ENCODE results near the gene TMEM128.
"Not testable (repeated sequence)": the region's sequence is repeated elsewhere in the genome, so short reads cannot be mapped to it uniquely, and the experiment has no call there.

TMEM128 gene

DNA sequence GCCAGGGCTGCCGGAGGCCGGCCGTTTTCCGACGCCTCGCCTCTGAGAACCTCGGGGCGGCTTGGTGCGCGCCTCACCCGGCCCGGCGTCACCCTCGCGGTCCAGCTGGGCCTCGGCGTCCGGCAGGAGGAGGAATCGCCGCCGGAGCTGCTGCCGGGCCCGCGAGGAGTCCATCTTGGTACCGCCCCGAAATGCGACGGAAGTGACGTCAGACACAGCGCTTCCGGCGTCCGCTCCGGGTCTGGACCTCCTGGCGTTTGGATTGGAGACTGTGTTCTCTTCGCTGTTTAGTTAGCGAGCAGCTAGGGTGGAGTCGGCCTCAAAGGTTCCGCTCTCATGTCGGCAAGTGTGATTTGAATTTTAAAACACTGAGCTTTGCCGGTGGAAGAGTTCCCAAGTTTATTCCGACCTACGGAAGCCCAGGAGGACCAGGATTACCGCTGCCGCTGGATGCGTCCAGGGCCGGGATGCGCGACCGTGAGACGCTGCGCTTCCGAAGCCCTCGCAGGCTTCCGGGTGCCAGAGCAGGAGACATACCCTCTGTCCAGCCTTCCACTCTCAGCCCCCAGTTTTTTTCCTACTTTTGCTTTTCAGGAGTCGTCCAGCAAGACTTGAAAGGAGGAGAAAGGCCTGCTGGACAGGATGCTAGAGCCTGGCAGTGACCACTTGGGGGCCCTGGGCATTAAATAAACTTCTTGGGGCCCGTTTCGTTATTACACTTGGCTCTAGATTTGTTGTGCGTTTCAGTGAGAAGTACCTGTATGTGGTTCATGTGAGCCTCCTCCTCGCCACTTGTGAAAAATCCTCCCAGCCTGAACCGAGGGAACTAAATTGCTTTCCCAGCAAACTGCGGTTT, at the start of gene TMEM128:
Gene TMEM128, minus strand, starts transcription at position 195 of the 856 bp plus-strand sequence. Its CDS starts 21 bp downstream, at position 174.
- peak; percentile 77 for DNase-seq (ENCODE audit: low read depth, low spot score)

GRCh38 chr4:4296283-4296846, 48.3 kb upstream of the TMEM128 start:
- no peak for DNase-seq (ENCODE audit: low read depth, low spot score)

DNA sequence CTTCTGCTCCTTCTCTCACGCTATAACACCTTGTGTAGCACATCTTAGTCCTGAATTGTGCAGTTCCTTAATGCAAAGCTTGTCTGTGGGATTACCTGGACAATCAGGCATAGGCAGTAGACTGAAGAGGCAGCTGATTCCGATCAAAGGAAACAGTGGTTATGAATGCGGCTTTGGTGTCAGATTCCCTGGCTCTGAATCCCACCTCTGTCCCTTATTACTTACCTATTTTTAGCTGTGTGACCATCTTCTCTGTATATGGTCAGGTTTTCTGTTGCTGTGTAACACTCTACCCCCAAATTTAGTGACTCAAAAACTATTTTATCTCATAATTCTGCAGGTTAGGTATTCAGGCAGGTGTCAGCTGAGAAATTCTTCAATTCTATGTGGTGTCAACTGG, 45.3 kb upstream of the TMEM128 start:
- no peak for DNase-seq (ENCODE audit: low read depth, low spot score)

- DNase-seq (ENCODE audit: low read depth, low spot score), result peak; percentile 69
Observed at GRCh38 chr4:4289941-4290850, 42.2 kb upstream of the TMEM128 start, which contains the start of the genes LYAR and ZBTB49. TSS of gene LYAR (minus strand) at chr4:4290154. CDS start at chr4:4283742, 6,412 bp downstream. TSS of gene ZBTB49 (plus strand) at chr4:4290251. CDS start at chr4:4299946, 9,695 bp downstream.

DNA sequence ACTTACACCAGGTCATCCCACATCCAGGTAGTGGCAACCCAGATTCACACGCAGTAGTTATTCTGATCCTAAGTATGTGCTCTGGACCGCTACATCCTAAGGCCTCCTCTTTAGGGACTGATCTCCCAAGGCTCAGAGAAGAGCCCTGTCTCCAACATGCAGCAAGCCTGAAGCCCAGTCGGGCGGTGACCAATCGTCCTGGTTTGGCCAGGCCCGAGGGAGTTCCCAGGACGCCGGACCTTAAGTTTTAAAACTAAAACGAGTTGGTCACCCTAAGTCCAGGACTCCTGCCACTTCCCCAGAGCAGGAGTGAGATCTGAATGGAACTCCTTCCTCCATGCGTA, 41.5 kb upstream of the TMEM128 start:
- no peak for DNase-seq (ENCODE audit: low read depth, low spot score)

GRCh38 chr4:4289055-4289454, 41.0 kb upstream of the TMEM128 start:
- DNase-seq (ENCODE audit: low read depth, low spot score), result no peak

DNA sequence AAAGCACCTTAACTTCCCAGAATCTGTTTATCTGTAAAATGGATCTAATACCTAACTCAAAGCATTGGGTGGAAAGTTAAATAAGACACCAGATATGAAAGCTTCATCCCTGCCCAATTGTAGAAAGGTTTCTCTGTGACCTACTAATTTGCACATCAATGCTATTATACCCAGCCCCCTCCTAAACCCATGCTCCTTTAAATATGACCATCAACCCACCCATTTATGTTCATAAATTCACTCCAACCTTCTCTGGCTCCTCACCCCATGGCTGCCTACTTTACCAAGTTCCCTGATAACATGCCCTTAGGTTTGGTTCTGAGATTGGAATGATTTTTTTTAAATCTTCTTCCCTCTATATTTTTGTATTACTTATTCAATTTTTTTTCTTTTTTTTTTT, 40.1 kb upstream of the TMEM128 start:
- DNase-seq (ENCODE audit: low read depth, low spot score), result no peak

DNA sequence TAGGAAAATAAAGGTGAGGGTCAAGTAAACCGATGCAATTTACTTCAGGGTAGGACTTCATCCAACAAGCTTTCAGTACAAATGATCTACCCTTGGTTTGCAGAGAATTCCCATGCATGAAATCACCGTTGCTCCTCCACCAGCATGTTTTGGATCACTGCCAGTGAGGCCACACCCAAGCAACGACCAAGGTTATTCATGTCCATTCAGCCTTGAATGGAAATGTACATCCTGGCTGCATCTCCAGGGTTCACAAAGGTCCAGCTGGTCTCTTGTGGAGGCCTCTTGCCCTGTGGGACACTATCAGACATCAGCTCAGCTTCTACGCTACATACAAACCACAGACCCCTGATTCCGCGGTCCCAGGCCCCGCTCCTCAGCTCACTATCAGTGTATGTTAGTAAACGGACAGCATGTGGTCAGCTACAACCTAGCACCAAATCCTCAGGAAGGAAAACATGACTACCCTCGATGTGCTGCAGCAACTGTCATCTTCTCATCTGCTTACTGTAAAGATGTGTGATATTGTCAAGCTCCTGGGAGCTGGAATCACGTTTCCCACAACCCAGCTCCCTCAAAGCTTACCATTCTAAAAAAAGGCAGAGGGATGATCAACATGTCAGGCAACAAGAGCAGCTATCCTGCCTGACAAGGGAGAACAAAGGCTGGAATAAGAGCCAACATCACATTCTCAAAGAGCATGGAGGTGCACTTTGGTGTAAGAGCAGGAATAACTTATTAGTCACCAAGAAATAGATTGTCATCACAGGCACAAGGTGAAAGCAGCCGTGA, 37.0 kb upstream of the TMEM128 start:
- no peak for DNase-seq (ENCODE audit: low read depth, low spot score)

DNA sequence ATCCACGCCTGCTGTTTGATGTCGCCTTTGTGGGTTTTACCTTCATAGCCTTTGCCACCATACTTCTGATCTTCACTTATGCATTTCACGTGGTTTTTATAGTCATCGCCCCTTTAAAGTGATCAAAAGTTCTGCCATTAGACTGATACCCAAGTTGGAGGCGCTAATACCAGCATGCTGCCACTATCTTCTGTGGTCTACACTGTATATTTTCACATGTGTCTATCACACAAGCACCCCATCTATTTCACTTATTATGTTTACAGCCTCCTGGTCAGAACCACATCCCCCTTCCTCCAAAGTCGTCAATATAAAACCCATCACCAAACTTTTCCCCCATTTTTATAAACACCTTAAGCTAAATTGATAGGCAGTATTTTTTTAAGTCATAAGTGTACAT, 33.8 kb upstream of the TMEM128 start:
- no peak for DNase-seq (ENCODE audit: low read depth, low spot score)

DNA sequence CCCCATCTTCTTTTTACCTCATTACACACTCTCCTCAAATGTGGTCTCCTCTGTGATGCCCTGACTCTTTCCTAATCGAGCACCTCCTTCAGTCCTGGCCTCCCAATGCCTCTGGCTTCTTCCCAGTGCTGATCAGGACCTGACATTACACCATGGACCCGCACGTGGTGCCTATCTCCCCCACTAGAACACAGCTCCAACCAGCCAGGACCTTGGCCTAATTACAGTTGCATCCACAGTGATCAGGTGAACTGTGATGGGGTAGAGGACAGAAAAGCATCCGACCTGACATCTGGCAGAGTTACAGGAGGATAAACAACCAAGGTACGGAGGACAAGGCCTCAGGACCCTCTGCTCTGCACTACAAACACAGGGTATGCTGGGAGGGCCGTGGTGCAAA, 29.5 kb upstream of the TMEM128 start:
- DNase-seq (ENCODE audit: low read depth, low spot score), result no peak

DNA sequence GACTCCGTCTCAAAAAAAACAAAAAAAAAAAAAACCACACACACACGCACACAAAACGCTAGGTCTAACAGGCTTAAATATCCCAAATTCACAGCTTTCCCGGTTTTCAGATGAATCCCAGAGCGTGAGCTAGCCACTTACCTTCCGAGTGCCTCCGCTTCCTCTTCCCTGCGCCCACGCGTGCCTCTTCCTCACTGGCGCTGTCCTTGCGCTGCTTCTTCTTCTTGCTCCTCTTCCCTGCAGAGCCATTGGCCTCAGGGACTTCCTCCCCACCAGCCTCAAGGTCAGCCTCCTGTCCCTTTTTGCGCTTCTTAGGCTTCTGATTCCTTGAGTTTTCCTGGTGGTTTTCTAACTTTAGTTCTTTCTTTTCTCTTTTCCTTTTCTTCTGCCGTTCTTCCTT, 26.2 kb upstream of the TMEM128 start:
- no peak for DNase-seq (ENCODE audit: low read depth, low spot score)

GRCh38 chr4:4271912-4272311, 23.9 kb upstream of the TMEM128 start:
- DNase-seq (ENCODE audit: low read depth, low spot score), result no peak

DNA sequence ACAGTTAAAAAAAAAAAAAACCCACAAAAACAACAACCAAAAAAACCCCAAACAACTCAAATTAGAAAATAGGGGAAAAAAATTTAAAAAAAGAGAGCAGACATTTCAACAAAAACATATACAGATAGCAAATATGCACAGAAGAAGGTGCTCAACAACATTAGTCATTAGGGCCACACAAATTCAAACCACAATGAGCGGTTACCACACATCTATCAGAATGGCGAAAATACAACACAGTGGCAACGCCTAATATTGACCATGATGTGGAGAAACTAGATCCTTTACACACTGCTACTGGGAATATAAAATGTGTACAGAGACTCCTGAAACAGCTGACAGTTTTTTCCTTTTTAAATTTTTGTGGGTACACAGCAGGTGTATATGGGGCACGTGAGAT, 22.5 kb upstream of the TMEM128 start:
- DNase-seq (ENCODE audit: low read depth, low spot score), result no peak

- no peak for DNase-seq (ENCODE audit: low read depth, low spot score)
Observed at GRCh38 chr4:4269856-4270255, 21.8 kb upstream of the TMEM128 start.

- DNase-seq (ENCODE audit: low read depth, low spot score), result no peak
Observed at GRCh38 chr4:4269331-4269731, 21.3 kb upstream of the TMEM128 start.

- no peak for DNase-seq (ENCODE audit: low read depth, low spot score)
Observed at GRCh38 chr4:4268776-4269175, 20.8 kb upstream of the TMEM128 start.

- DNase-seq (ENCODE audit: low read depth, low spot score), result no peak
Observed at GRCh38 chr4:4267981-4268380, 20.0 kb upstream of the TMEM128 start.

GRCh38 chr4:4260185-4260751, 12.2 kb upstream of the TMEM128 start:
- DNase-seq (ENCODE audit: low read depth, low spot score), result peak; percentile 20

DNA sequence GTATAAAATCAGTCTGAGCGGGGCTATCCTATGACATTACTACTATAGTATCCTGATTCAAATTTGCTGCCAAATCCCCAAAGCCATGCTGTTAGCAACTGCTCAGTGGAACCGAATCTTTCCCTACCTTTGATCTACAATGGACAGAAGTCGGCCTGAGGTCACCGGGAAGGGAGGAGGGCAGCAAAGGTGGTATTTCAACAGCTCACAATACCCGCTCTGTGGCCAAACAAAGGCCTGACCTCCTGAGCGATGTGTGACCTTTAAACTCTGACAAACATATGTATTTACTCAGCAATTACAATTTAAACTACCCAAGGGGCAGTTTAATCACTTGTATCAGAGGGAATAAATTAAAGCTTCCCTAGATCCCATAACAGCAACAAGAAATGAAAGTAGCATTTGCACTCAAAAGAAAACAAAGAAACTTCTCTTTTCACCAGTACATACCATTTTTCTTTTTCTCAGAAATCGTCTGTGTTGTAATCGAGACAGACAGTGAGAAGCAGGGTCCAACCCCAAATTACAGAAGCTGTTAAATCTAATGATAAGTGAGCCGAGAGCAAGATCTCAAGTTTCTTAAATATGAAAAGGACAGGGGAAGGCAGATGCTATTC, 11.6 kb upstream of the TMEM128 start:
- no peak for DNase-seq (ENCODE audit: low read depth, low spot score)

GRCh38 chr4:4257705-4258104, 9.7 kb upstream of the TMEM128 start:
- not testable (repeated sequence) for DNase-seq (ENCODE audit: low read depth, low spot score)

DNA sequence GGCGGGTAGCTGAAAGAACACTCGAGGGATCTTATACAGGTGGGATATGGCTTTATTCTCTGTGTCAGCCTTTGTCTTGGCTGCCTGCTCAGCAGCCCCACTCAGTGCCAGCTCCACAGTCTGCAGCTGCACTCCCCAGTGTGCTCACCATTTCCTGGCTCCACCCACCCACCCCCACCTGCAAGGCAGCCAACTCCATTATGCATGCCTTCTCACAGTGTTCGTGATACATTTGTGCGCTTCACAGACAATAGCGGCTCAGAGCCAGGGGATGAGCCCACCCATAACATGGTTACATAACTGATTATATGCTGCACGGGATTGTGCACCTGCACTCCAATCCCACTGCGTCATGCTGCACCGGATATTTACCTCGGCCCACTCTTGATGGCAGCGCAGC, 8.8 kb upstream of the TMEM128 start:
- no peak for DNase-seq (ENCODE audit: low read depth, low spot score)
